ENCODE measurements around the gene TMEM253.

TMEM253 gene

GRCh38 chr14:21071225-21072030 lies 29.4 kb upstream of the TMEM253 start:
- DNase-seq (ENCODE audit: low spot score), result peak; percentile 50

GRCh38 chr14:21072031-21072473 lies 28.8 kb upstream of the TMEM253 start:
- DNase-seq (ENCODE audit: low spot score), result no peak

- no peak for DNase-seq (ENCODE audit: low spot score)
These were observed 28.0 kb upstream of the TMEM253 start for GRCh38 chr14:21072781-21073339.

- no peak for DNase-seq (ENCODE audit: low spot score)
These were observed 26.9 kb upstream of the TMEM253 start for GRCh38 chr14:21073921-21074320.

GRCh38 chr14:21074398-21075272 lies 26.2 kb upstream of the TMEM253 start:
- DNase-seq (ENCODE audit: low spot score), result no peak

- no peak for DNase-seq (ENCODE audit: low spot score)
These were observed 25.0 kb upstream of the TMEM253 start for GRCh38 chr14:21075719-21076437.

GRCh38 chr14:21077672-21078071 lies 23.2 kb upstream of the TMEM253 start:
- no peak for DNase-seq (ENCODE audit: low spot score)

- DNase-seq (ENCODE audit: low spot score), result no peak
These were observed 22.6 kb upstream of the TMEM253 start for GRCh38 chr14:21078287-21078686.

- DNase-seq (ENCODE audit: low spot score), result no peak
These were observed 22.1 kb upstream of the TMEM253 start for GRCh38 chr14:21078726-21079125.

GRCh38 chr14:21081521-21082142 lies 19.2 kb upstream of the TMEM253 start:
- DNase-seq (ENCODE audit: low spot score), result no peak

GRCh38 chr14:21083565-21084325 lies 17.1 kb upstream of the TMEM253 start:
- DNase-seq (ENCODE audit: low spot score), result no peak

GRCh38 chr14:21084396-21084795 lies 16.5 kb upstream of the TMEM253 start:
- DNase-seq (ENCODE audit: low spot score), result no peak

GRCh38 chr14:21084998-21085853 lies 15.6 kb upstream of the TMEM253 start:
- no peak for DNase-seq (ENCODE audit: low spot score)

GRCh38 chr14:21086908-21087293 lies 14.0 kb upstream of the TMEM253 start:
- DNase-seq (ENCODE audit: low spot score), result no peak

- DNase-seq (ENCODE audit: low spot score), result peak; percentile 73
These were observed 13.4 kb upstream of the TMEM253 start for GRCh38 chr14:21087294-21088091.

GRCh38 chr14:21088687-21089086 lies 12.2 kb upstream of the TMEM253 start:
- no peak for DNase-seq (ENCODE audit: low spot score)

GRCh38 chr14:21089271-21089670 lies 11.6 kb upstream of the TMEM253 start:
- no peak for DNase-seq (ENCODE audit: low spot score)

GRCh38 chr14:21089877-21090193 lies 11.0 kb upstream of the TMEM253 start:
- DNase-seq (ENCODE audit: low spot score), result no peak

Data from activated CD4-positive, alpha-beta T cell treated with anti-CD3 and anti-CD28 coated beads, Interleukin-2, Interleukin-4, amounts not matched to agents 100 ng/mL and 50 ng/mL, durations not matched to agents 16 hours and 8 hours (primary cell).